Uterus (tissue), 4 donors: ENCODE results near the gene MCM5. TPM values are rescaled to one million over a fixed set of nuclear protein-coding genes. Genes with fewer than 3 reads are reported as not detected.
"Not testable (repeated sequence)": the region's sequence is repeated elsewhere in the genome, so short reads cannot be mapped to it uniquely, and the experiment has no call there.

ENCODE experiments used
- DNase-seq, 2 donors: peaks; one replicate each; pipeline ENCODE4 v3.0.0-alpha.2; 2019 to 2020
- H3K27ac ChIP-seq, 2 donors: fragments of 200-600 bp; sonication (generic); 1 replicate in 1 of 2; 2 replicates in 1 of 2; pipeline ENCODE4 v1.5.1; 2016 to 2018
- H3K27me3 ChIP-seq, 2 donors: fragments of 200-600 bp; sonication (generic); one replicate each; pipeline ENCODE4 v1.5.1; 2018 to 2019; ENCODE audit warnings: control low read depth in 1 of 2
- H3K36me3 ChIP-seq, 2 donors: fragments of 200-600 bp; sonication (generic); one replicate each; pipeline ENCODE4 v1.5.1; 2019; ENCODE audit warnings: control low read depth in 1 of 2
- H3K4me1 ChIP-seq, 2 donors: fragments of 200-600 bp; sonication (generic); one replicate each; pipeline ENCODE4 v1.5.1; 2018 to 2019; ENCODE audit warnings: control low read depth in 1 of 2
- H3K4me3 ChIP-seq, 2 donors: fragments of 200-600 bp; sonication (generic); 1 replicate in 1 of 2; 2 replicates in 1 of 2; pipeline ENCODE4 v1.5.1; 2018 to 2019; ENCODE audit warnings: mild to moderate bottlenecking in 1 of 2
- H3K9me3 ChIP-seq, 2 donors: fragments of 200-600 bp; sonication (generic); one replicate each; pipeline ENCODE4 v1.5.1; 2019; ENCODE audit warnings: control low read depth in 1 of 2
- CTCF ChIP-seq, 4 experiments: fragments of 200-600 bp in 2 of 4; fragments of 450-650 bp in 2 of 4; sonication (generic) in 2 of 4; IDR thresholded peaks; one replicate each; pipeline ENCODE4 v1.5.1; 2016 to 2019; ENCODE audit warnings: antibody characterized with exemption in 4 of 4, mild to moderate bottlenecking in 2 of 4, moderate library complexity in 1 of 4
- POLR2A ChIP-seq, 2 donors: fragments of 450-650 bp; IDR thresholded peaks; one replicate each; pipeline ENCODE4 v1.6.1; 2016; ENCODE audit warnings: antibody characterized with exemption in 2 of 2, mild to moderate bottlenecking in 1 of 2, moderate library complexity in 1 of 2
- intact Hi-C: fragments of 100-400 bp; cut with DNase I; formaldehyde crosslinking; loops from one replicate; pipeline ENCODE4 v1.15.1; 2023; ENCODE audit warnings: low total_unique reads
- total RNA-seq, 4 donors: library from RNA; depleted of rRNA in 3 of 4; stranded (reverse); fragments of >200 nt in 3 of 4; gene quantifications; one replicate each; pipeline versions ENCODE4 v1.1.0 to v1.2.4, GENCODE V29; 2014 to 2023
- donor health status: DM: yes; HTN: yes; CAD: no.

MCM5 gene
- total RNA-seq, 4 donors from 2014 or later: 15.9 to 60.6 (median 40.3) TPM

- peaks cover 0 to 8% of the 10 kb centered on the region in 2 donors for H3K4me1 ChIP-seq
- intact Hi-C loops: no loop called here
- H3K36me3 ChIP-seq: no peaks in the 10 kb centered on the region
- peak overlapping the region; percentile 54 to 56 for H3K27ac ChIP-seq
- no peak overlapping the region for H3K4me3 ChIP-seq
- no peak for TF ChIP-seq CTCF (IDR thresholded peaks at IDR 0.05)
- TF ChIP-seq POLR2A (IDR thresholded peaks at IDR 0.05): no peak
- no peak for DNase-seq
- no peaks in the 10 kb centered on the region for H3K9me3 ChIP-seq
- H3K27me3 ChIP-seq: no peaks in the 10 kb centered on the region
These were observed 63.4 kb downstream of the MCM5 start for GRCh38 chr22:35463231-35463933.

GRCh38 chr22:35464399-35464798, 64.5 kb downstream of the MCM5 start:
- no peaks in the 10 kb centered on the region for H3K9me3 ChIP-seq
- DNase-seq: no peak
- no peaks in the 10 kb centered on the region for H3K36me3 ChIP-seq
- intact Hi-C loops: no loop called here
- H3K27me3 ChIP-seq: no peaks in the 10 kb centered on the region
- no peak overlapping the region for H3K27ac ChIP-seq
- no peak for TF ChIP-seq CTCF (IDR thresholded peaks at IDR 0.05)
- no peak overlapping the region for H3K4me3 ChIP-seq
- H3K4me1 ChIP-seq: peaks cover 0 to 8% of the 10 kb centered on the region in 2 donors

GRCh38 chr22:35465109-35465701, 65.3 kb downstream of the MCM5 start:
- Histone ChIP-seq H3K4me1 (peaks cover 0 to 8% of the 10 kb centered on the region in 2 donors), H3K4me3 (no peak overlapping the region), H3K36me3 (no peaks in the 10 kb centered on the region), H3K27me3 (no peaks in the 10 kb centered on the region), H3K9me3 (no peaks in the 10 kb centered on the region), H3K27ac (no peak overlapping the region)
- intact Hi-C loops: no loop called here
- DNase-seq: peak; percentile 65 to 66
- TF ChIP-seq POLR2A (IDR thresholded peaks at IDR 0.05): no peak
- no peak for TF ChIP-seq CTCF (IDR thresholded peaks at IDR 0.05)

GRCh38 chr22:35467681-35468434, 67.9 kb downstream of the MCM5 start:
- Histone ChIP-seq H3K4me3 (no peak overlapping the region), H3K9me3 (no peaks in the 10 kb centered on the region), H3K4me1 (peaks cover 0 to 8% of the 10 kb centered on the region in 2 donors), H3K27me3 (no peaks in the 10 kb centered on the region), H3K36me3 (no peaks in the 10 kb centered on the region), H3K27ac (peak overlapping the region; percentile 81 to 83)
- TF ChIP-seq CTCF (IDR thresholded peaks at IDR 0.05) (peak in 2 of 4 experiments; percentile 5), POLR2A (IDR thresholded peaks at IDR 0.05) (peak in 1 of 2 donors; percentile 7)
- DNase-seq: peak; percentile 77 to 80
- intact Hi-C loops: no loop called here

- no peaks in the 10 kb centered on the region for H3K27me3 ChIP-seq
- no peak for TF ChIP-seq CTCF (IDR thresholded peaks at IDR 0.05)
- TF ChIP-seq POLR2A (IDR thresholded peaks at IDR 0.05): no peak
- no peak overlapping the region for H3K27ac ChIP-seq
- H3K4me1 ChIP-seq: peaks cover 0 to 8% of the 10 kb centered on the region in 2 donors
- H3K4me3 ChIP-seq: no peak overlapping the region
- intact Hi-C loops: no loop called here
- H3K9me3 ChIP-seq: no peaks in the 10 kb centered on the region
- H3K36me3 ChIP-seq: no peaks in the 10 kb centered on the region
- no peak for DNase-seq
These were observed 71.0 kb downstream of the MCM5 start for GRCh38 chr22:35470903-35471321.

- DNase-seq, H3K4me1 ChIP-seq, H3K4me3 ChIP-seq, H3K27me3 ChIP-seq, intact Hi-C loops, H3K27ac ChIP-seq, H3K9me3 ChIP-seq, H3K36me3 ChIP-seq: not testable (repeated sequence)
These were observed 71.6 kb downstream of the MCM5 start for GRCh38 chr22:35471566-35471965.
